A172 (cell line): Measurements from ENCODE around the gene MALAT1. TPM values are rescaled to one million over a fixed set of nuclear protein-coding genes. Genes with fewer than 3 reads are reported as not detected.

Source experiments
- DNase-seq: peaks from one replicate; pipeline ENCODE4 v3.0.0-alpha.2; 2015; ENCODE audit warnings: low spot score
- total RNA-seq: library from RNA; depleted of rRNA; stranded (reverse); fragments of >200 nt; shearing (Covaris generic); gene quantifications from 2 replicates; pipeline ENCODE4 v1.2.3, GENCODE V29; 2014

Gene MALAT1
- total RNA-seq, 1 experiment from 2014 or later = 1,084 TPM

GRCh38 chr11:65479184-65480145 lies 19.4 kb upstream of the MALAT1 start:
- DNase-seq = peak; percentile 86

DNA sequence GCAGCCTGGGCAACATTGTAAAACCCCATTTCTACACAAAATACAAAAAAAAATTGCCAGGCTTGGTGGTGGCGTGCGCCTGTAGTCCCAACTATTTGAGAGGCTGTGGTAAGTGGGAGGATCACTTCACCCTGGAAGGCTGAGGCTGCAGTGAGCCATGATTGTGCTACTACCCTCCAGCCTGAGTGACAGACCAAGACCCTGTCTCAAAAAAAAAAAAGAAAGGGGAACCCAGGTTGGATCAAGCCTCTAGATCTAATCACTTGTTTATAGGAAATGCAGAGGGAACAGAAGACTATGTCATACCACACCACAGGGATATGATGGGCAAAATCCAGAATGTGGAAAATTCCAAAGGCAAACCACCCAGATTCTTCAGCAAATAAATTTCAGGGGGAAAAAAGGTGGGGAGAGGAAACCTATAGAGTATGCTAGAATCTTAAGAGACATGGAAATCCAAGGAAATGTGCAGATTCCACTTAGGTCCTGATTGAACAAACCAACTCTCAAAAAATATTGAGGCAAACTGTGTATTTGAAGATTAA lies 16.5 kb upstream of the MALAT1 start:
- no peak for DNase-seq

DNA sequence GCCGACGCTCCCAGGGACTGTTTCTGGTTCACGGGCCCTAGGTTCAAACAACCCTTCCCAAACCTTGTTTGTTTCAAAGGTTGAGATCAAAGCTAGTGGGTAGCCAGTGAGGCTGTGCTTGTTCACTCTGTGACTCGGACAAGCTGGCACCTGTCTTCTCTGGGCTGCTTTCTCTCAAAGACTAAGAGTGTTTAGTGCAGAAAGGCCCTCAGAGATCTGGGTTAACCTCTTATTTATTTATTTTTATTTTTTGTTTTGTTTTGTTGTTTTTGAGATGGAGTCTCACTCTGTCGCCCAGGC lies 13.0 kb upstream of the MALAT1 start:
- no peak for DNase-seq

GRCh38 chr11:65486570-65487466 lies 12.0 kb upstream of the MALAT1 start:
- no peak for DNase-seq

DNA sequence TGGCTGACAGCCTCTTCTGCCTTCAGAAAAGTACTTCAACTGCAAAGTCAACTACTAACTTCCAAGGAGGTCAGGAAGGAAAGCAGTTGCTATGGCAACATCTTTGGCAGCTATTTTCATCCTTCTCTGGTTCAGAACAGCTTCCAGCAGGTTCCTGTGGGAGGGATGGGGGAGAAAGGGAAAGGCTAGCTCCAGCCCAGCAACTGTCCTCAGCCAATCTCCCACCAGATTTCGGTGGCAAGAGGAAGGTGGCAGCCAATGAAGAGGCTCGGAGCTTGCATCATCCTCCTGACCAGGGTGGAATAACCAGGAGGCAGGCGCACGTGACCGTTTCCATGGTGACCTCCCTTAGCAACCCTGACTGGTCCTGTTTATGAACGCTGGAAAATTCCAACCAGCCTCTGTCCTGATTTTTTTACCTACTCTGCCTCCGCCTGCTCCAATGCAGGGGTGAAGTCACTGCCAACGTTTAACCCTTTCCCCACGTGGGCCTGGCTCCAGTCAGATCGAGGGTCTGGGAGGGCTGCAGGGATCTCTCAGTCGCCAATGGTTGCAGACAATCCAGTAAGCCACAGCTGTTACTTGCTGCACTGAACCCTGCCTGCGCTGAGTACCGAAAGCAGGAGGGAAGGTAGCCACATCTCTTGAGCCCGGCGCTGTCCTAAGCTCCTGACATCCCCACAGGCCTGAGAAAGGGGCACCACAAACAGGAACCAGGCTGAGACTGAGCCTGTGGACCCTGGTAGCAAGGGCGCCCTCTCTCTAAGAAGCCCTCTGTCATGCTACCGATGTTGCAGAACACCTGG lies 11.2 kb upstream of the MALAT1 start:
- peak; percentile 100 for DNase-seq

- DNase-seq = peak; percentile 68
Observed at GRCh38 chr11:65488273-65489034, 10.4 kb upstream of the MALAT1 start.

- peak; percentile 88 for DNase-seq
Observed at GRCh38 chr11:65489035-65489705, 9.7 kb upstream of the MALAT1 start.

DNA sequence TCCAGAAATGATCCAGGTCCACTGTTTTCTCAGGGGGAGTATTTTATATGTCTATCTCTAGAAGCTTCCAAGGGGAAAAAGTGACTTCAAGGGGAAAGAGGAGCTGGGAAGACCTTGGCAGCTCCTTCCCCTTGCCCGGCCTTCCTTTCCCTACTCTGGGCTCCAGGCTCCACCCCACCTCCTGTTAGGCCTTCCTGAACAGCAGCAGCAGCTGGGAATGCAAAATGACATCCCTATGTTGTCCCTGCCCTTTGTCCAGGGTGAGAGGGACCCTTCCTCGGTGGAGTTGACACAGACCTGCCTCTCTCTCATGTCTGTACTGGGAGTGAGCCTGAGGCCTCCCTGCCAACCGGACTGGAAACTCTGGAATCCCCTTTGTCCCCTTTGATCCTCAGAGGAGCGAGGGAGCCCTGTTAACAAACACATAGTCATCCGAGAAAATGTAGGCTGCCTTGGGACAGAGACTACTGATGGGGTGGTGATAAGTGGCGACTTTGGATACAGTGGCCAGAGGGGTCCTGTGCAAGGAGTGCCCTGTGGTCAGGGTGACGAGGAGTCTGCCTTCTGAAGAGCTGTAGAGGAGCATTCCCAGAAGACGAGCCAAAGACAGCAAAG lies 9.0 kb upstream of the MALAT1 start:
- DNase-seq = no peak

GRCh38 chr11:65491163-65491465 lies 7.7 kb upstream of the MALAT1 start:
- no peak for DNase-seq

DNA sequence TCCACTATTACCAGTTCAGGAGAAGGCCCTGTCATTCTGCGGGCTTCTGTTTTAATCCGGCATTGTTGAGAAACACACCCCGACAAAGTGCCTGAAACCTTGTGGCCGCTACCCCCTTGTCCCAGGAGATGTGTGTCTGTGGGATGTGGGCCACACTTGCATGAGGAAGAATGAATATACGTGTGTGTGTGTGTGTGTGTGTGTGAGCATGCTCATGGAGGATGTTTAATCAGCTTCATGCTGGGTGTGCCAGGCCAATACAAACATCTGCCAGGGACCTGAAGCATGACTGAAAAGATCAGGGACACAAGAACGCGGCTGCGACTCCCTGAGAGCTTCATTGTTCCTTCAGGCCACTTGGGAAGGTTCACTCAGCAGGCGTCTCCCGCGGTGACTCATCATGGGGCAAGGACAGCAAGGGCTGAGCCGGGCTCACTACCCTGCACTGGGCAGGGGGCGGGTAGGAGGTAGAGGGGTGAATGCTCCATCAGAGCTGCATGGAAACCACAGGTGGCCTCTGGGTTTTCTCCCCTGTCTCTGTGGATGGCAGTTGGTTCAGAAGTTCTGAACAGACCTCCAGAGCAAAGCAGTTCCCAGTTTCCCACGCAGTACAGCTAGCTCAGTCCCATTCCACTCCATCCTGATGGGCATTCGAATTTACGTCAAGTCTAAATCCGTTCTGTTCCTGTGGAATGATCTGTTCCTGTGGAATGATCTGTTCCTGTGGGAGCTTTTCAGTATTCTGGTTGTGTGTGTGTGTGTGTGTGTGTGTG lies 7.0 kb upstream of the MALAT1 start:
- peak; percentile 91 for DNase-seq

DNA sequence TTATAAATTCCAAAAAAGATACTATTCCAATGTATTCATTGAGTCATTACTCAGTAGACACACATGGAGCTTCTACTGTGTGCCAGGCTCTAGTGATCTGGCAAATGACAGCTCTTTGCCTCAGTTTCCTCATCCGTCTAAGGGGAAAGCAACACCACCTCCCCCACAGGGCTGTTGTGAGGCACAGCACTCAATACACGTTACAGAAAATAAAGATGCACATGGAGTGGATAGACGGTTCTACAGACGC lies 6.5 kb upstream of the MALAT1 start:
- no peak for DNase-seq

DNA sequence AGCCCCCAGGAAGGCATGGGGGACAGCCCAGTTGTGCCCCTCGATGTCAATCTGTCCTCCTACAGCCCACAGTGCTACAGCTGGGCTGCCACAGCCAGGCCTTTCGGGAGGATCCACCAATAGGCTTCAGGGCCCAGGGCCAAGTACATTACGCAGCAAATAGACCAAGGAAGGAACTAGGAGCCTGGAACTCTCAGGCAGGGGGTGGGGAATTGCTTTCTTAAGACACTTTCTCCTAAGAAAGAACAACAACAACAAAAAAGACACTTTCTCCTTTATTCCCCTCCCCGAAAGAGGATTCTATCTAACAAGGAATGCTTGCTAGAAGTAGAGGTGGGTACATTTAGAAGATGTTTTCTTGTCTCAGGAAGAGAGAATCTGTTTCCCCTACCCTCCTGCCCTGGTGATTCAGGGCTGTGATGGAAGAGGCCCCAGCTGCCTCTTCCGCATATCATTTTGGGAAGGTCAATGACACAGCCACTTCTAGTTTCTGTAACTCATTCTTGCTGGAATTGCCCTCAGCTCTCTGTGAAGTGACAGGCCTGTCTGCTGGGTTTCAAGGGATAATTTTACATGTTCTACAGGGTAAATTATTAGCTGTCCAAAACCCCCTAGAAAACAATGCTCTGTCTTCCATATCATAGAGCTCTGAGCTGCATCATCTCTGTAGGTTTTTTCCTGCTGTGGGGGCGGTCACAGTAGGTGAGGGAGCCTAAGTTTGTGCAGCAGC lies 6.0 kb upstream of the MALAT1 start:
- DNase-seq = peak; percentile 83

DNA sequence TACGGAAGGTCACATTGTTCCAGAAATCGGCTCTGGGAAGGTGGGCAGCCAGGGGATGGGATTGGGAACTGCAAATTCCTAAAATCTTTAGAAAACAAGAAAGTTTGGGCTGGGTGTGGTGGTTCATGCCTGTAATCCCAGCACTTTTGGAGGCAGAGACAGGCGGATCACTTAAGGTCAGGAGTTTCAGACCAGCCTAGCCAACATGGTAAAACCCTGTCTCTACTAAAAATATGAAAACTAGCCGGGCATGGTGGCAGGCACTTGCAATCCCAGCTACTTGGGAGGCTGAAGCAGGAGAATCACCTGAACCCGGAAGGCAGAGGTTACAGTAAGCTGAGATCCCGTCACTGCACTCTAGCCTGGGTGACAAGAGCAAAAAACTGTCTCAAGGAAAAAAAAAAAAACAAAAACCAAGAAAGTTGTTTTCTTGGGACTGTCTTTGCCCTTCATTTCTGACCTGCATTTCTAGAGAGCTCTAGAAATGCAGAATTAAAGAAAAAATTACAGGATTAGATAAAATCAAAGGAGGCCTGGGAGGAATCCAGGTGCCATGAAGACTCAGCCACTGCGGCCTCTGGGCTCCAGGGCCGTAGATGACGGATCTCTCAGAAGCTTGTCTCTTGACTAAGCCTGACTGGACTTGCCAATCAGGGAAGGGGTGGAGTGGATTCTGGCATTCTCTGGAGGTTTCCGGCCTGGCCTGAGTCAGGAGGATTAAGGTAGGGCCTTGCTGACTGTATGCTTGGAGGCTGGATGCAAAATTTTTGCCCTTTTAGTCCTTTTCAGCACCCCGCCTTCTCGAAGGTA lies 5.3 kb upstream of the MALAT1 start:
- DNase-seq = peak; percentile 96

- DNase-seq = peak; percentile 47
Observed at GRCh38 chr11:65496304-65497140, 2.3 kb upstream of the MALAT1 start.

GRCh38 chr11:65497141-65498041 lies 1.5 kb upstream of the MALAT1 start:
- peak; percentile 96 for DNase-seq
